ENCODE measurements around the gene CCL19. TPM values are rescaled to one million over a fixed set of nuclear protein-coding genes. Genes with fewer than 3 reads are reported as not detected.

The CCL19 gene
- total RNA-seq, 1 experiment from 2014 or later = not detected

- no peak for TF ChIP-seq NFYB (CRISPR knock-in tag; conservative IDR thresholded peaks at IDR 0.05; ENCODE audit: low read depth)
- no peak for TF ChIP-seq ATF6 (CRISPR knock-in tag; IDR thresholded peaks at IDR 0.05)
- TF ChIP-seq NFE2L1 (CRISPR knock-in tag; IDR thresholded peaks at IDR 0.05) = no peak
Measured at GRCh38 chr9:34686231-34686630, 4.8 kb downstream of the CCL19 start (continued).

- ATAC-seq (no peak), DNase-seq (ENCODE audit: low spot score) (no peak)
- Mint-ChIP-seq H3K4me3 (no peak overlapping the region), H3K4me1 (peaks cover 16% of the 10 kb centered on the region), H3K27me3 (ENCODE audit: low read depth) (no peaks in the 10 kb centered on the region), H3K27ac (no peak overlapping the region), H3K9me3 (no peaks in the 10 kb centered on the region), H3K36me3 (no peaks in the 10 kb centered on the region)
- ChIA-PET POLR2A (no interaction called here), CTCF (interaction anchor here (1.4 to 9.0 kb wide), 4 partner anchors 15 to 52 kb away, joined by 3 to 60 read pairs (median 13); no protein-coding TSS in a partner anchor)
- TF ChIP-seq ATF1 (CRISPR knock-in tag; IDR thresholded peaks at IDR 0.05) (no peak), PRDM15 (CRISPR knock-in tag; IDR thresholded peaks at IDR 0.05) (no peak), AFF4 (CRISPR knock-in tag; IDR thresholded peaks at IDR 0.05; ENCODE audit: borderline replicate concordance) (no peak), SOX15 (CRISPR knock-in tag; IDR thresholded peaks at IDR 0.05) (no peak), AR (CRISPR knock-in tag; IDR thresholded peaks at IDR 0.05) (no peak), CREM (CRISPR knock-in tag; IDR thresholded peaks at IDR 0.05) (no peak), USF1 (CRISPR knock-in tag; IDR thresholded peaks at IDR 0.05) (no peak), HMGXB4 (CRISPR knock-in tag; IDR thresholded peaks at IDR 0.05) (no peak), CTCF (IDR thresholded peaks at IDR 0.05) (no peak), SMAD4 (CRISPR knock-in tag; IDR thresholded peaks at IDR 0.05) (no peak), MYBL2 (CRISPR knock-in tag; IDR thresholded peaks at IDR 0.05) (no peak), GTF2I (CRISPR knock-in tag; conservative IDR thresholded peaks at IDR 0.05) (no peak), TEAD4 (CRISPR knock-in tag; IDR thresholded peaks at IDR 0.05) (no peak), ELF4 (CRISPR knock-in tag; IDR thresholded peaks at IDR 0.05; ENCODE audit: low read depth) (no peak)
Measured at GRCh38 chr9:34685591-34685990, 5.5 kb downstream of the CCL19 start.

Measured in WTC11 (cell line).